Stimulated activated CD4-positive, alpha-beta T cell treated with anti-CD3 and anti-CD28 coated beads, Interleukin-12 subunit alpha, Interleukin-12 subunit beta, amount 100 ng/mL, for 4 hours (primary cell): ENCODE results near the gene ZNF689.
"Not testable (repeated sequence)": the region's sequence is repeated elsewhere in the genome, so short reads cannot be mapped to it uniquely, and the experiment has no call there.

Experiments
- DNase-seq: peaks from one replicate; pipeline ENCODE4 v3.0.0-alpha.2; 2020

The ZNF689 gene

DNA sequence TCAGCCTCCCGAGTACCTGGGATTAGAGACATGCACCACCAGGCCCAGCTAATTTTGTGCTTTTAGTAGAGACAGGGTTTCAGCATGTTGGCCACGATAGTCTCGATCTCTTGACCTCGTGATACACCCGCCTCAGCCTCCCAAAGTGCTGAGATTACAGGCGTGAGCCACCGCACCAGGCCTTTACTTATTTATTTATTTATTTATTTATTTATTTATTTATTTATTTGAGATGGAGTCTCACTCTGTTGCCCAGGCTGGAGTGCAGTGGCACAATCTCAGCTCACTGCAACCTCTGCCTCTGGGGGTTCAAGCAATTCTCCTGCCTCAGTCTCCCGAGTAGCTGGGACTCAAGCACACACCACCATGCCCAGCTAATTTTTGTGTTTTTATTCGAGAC, 19.3 kb downstream of the ZNF689 start:
- not testable (repeated sequence) for DNase-seq

DNA sequence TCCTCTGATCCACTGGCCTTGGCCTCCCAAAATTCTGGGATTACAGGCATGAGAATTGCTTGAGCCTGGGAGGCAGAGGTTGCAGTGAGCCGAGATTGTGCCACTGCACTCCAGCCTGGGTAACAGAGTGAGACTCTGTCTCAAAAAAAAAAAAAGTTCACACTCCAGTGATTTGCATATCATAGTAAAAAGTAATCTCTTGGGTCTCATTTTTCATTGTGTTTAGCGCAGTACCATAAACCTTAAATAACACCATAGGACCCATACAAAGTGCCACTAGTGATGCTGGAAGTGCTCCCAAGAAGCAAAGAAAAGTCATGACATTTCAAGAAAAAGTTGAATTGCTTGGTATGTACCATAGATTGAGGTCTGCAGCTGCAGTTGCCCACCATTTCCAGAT, 20.6 kb downstream of the ZNF689 start:
- not testable (repeated sequence) for DNase-seq

DNA sequence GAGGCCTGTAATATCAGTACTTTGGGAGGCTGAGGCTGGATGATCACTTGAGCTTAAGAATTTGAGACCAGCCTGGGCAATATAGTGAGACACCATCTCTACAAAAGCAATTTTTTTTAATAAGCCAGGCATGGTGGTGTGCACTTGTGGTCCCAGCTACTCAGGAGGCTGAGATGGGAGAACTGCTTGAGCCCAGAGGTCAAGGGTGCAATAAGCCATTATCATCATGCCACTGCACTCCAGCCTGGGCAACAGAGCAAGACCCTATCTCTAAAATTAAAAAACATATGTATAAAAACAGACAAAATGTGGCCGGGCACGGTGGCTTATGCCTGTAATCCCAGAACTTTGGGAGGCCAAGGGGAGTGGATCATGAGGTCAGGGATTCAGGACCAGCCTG, 21.5 kb downstream of the ZNF689 start:
- no peak for DNase-seq

DNA sequence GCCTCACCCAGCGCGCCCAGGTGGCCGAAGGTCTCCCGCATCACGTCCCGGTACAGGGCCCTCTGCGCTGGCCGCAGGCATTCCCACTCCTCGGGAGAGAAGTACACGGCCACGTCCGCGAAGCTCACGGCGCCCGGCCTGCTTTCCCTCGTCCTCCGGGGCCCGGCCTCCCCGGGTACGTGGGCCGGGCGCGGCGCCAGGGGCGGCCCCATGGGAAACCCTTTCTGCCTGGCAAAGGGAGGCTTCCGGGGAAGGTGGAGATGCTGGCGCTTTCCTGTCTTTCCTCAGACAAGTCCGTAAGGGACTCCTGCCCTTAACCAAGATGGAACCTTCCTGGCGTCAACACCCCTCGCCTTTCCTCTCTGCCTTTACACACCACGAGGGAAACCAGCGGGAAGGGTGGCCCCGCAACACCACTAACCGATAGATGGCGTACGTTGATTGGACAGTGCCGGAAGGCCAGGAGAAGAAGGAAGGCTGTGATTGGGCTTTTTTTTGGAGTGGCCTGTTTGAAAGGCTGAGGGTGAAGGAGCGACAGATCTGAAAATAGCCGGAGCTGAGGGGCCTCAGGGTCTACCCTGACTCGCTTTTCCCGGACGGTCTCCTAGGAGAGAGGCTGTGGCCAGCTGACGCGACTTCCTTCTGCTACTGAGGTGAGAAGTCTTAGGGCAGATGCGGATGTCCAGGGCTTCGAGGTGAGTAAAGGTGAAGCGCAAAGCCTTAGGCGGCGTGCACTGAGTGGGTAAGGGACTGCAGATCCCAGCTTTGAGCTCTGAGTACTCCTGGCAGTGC, 24.6 kb downstream of the ZNF689 start, which contains the start of gene ZNF785:
TSS of gene ZNF785 (minus strand) at position 298 of the 792 bp plus-strand sequence. CDS start at position 212, 86 bp downstream.
- DNase-seq: peak; percentile 83

DNA sequence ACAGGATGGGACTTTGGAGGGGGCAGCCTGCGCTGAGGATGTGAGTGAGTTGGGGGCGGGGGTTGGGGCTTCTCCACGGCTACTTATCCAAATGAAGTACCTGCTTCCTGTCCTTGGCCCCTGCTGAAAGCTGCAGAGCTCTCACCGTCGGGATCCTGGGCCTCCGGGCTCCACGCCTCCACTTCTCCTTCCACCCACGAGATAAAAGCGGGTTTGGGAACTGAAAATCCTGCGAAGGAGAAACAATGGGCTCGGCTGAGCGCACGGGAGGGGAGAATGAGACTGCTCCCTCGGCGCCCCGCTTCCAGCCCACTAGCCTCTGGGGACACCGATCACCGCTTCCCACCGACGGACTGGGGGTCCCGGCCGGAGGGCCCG, 25.2 kb downstream of the ZNF689 start:
- DNase-seq: peak; percentile 17

DNA sequence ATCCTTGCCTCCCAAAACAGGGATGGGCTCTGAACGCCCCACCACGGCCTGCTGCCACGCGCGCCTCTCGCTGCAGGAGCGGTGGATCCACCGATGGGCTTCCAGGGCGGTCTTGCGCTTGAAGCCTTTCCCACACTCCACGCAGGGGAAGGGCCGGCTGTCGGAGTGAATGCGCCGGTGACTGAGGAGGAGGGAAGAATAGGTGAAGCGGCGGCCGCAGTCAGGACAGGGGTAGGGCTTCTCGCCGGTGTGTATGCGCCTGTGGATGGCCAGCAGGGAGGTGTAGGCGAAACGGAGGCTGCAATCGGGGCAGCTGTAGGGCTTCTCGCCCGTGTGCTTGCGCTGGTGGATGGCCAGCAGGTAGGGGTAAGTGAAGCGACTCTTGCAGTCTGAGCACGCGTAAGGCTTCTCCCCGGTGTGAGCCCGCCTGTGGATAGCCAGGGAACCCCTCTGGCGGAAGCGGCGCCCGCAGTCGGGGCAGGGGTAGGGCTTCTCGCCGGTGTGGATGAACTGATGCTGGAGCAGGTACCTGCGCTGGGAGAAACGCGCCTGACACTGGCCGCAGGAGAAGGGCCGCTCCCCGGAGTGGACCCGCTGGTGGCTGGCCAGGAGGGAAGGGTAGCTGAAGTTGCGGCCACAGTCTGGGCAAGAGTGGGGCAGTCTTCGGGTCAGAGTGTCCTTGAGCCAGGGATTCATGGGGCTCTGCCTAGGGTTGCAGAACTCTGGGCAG, 27.4 kb downstream of the ZNF689 start:
- no peak for DNase-seq

DNA sequence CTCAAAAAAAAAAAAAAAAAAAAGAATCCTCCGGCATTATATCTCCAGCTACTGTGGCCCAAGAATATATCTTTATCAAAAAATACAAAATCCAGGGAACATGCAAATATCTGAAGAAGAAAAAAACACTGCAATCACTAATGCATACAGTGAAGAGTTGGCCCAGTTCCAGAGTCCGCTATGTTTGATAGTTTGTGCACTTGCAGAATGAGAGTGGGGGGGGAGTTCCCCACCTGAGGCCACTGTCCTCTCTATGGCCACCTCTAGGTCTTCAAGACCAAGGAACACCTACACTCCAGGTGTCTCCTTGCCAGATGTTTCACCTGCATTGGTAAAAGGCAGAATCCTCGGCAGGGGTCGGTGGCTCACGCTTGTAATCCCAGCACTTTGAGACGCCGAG, 28.7 kb downstream of the ZNF689 start:
- no peak for DNase-seq

DNA sequence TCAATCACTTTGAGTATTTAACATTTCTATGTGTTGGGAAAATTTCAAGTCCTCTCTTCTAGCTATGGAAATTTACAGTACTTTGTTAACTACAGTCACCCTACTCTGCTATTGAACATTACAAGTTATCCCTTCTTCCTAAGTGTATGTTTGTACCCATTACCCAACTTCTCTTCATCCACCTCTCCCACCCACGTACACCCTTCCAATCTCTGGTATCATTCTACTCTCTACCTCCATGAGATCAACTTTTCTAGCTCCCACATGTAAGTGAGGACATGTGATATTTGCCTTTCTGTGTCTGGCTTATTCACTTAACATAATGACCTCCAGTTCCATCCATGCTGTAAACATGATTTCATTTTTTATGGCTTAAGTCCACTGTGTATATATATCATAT, 35.5 kb downstream of the ZNF689 start:
- DNase-seq: no peak

DNA sequence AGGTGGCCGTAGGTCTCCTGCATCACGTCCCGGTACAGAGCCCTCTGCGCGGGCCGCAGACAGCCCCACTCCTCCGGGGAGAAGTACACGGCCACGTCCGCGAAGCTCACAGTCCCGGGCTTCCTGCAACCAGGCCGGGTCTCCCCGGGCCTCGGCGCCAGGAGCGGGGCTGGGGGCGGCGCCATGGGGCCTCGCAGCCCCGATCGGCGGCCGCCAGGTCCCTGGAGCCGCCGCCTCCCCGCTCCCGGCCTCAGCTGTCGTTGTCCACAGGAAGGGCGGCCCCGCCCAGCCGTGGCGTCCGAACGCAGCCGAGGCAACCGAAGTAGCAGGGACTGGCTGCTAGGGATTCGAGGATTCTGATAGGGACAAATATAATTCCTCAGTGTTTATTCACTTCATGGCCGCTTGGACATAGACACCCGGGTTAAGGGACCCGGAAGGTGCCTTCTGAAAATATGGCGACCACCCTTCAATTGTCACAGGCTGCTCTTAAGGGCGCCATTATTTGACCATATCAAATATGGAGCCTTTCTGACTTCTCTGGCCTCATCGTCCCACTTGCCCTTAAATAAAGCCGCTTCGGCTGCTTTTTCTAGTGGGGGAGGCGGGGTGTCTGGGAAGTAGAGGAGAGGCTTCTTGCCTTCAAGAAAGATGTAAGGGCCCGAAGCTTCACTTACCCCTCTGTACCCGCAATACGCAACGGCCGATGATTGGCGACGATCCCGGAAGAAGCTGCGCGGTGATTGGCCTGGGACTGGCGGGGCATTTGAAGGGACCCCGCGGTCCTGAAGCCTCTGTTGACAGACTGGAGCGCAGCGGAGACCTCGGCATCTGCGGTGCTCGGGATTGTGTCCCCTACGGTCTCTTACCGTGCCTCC, 38.5 kb downstream of the ZNF689 start, which contains the start of gene ZNF688:
TSS of gene ZNF688 (minus strand) at position 270 of the 878 bp plus-strand sequence. CDS start at position 185, 85 bp downstream.
- DNase-seq: peak; percentile 88

DNA sequence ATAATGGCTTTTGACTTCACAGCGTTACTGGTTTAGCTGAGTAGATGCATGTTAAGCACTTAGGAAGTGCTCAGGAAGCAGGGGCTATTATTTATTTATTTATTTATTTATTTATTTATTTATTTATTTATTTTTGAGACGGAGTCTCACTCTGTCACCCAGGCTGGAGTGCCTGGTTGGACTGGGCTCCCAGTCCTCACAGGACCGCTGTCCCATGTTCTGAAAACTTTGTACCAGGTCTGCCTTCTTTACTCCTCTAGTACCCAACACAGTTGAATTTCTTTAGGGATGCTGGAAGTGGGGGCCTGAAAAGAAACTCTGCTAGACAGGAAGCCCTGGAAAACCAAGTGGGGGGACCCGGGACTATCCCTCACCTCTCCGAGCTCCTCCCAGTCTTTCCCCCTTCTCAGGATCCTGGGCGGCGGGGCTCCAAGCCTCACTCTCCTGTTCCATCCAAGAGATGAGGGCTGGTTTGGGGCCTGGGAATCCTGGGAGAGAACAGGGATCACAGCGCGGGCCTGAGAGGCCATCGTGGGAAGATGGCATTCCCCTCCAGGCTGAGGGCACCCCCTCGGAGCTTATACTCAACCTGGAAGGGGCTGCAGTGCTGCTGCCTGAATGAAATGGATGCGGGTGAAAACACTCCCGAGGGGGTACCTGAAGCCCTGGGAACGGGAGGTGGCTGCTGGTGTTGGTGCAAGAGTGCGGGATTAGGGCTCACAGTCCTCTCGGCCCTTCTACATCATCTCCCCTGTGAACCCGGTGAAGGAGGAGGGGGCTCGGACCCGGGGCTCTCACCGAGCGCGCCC, 39.3 kb downstream of the ZNF689 start:
- no peak for DNase-seq

DNA sequence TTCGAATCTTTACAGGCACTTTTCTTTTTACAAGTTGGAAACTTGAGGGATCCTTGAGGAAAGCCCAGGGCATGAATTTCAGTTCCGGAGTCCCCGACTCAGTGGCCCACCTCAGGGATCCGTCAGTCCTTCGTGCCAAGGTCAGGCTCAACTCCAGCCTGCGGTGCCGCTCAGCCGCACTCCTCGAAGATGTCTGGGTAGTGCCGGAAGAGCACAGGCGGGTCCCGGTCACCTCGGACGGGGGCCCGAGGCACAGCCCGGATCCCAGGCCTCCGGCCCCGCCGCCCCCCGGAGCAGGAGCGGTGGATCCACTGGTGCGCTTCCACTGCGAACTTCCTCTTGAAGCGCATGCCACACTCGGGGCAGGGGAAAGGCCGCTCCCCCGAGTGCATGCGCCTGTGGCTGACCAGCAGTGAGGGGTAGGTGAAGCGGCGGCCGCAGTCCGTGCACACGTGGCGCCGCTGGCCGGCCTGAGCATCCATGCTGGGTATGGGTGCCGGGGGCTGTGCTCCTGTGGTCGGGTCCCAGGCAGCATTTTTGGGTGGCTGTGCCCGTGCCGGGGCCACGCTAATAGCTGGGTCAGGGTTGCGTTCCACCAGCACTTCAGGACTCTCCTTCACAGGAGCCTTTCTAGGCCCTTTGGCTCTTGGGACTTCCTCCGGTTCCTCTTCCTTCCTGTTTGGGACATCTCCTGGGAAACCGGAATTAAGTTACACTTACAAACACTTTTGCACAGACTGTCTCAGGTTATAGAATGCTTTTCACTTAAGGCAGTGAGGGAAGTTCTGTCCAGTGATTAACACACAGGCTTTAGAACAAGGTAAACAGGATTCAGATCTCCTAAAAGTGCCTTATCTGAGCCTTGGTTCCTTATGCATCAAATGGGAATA, 40.2 kb downstream of the ZNF689 start:
- no peak for DNase-seq

DNA sequence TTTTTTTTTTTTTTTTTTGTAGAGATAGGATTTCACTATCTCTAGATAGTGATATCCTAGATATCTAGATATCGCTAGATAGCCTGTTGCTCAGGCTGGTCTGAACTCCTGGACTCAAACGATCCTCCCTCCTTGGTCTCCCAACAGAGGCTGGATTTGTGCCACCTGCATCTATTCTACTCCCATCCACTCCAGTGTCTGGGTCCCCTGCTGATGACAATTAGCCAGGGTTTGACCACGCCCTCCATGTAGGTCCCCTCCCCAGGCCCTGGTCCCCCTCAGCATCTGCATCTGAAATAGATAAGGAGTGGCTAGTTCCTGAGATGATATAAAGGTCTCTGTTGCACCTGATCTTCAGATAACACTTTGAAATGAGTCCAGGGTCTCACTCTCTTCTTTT, 40.9 kb downstream of the ZNF689 start:
- DNase-seq: no peak

DNA sequence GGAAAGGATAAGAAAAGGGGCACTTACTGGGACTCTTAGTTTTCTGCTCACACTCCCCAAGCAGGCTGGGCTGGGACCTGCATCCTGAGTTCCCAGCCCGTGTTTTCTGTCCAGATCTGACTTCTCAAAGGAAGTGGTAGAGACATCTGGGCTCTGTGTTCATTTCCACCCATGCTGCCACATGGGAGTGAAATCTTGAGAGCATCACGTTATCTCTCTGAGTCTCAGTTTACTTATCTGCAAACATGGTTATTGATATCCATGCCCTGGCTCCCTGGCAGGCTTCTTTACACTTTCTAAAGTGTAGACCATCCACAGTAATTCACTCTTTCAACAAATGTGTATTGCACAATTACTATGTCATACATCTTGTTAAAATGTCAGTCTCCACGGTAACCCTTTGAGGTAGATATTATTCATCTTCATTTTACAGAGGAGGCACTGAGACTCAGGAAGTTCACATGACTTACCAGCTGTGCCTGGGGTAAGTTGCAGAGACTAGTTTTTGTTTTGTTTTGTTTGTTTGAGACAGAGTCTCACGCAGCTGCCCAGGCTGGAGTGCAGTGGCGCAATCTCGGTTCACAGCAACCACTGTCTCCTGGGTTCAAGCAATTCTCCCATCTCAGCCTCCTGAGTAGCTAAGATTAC, 42.1 kb downstream of the ZNF689 start:
- no peak for DNase-seq

DNA sequence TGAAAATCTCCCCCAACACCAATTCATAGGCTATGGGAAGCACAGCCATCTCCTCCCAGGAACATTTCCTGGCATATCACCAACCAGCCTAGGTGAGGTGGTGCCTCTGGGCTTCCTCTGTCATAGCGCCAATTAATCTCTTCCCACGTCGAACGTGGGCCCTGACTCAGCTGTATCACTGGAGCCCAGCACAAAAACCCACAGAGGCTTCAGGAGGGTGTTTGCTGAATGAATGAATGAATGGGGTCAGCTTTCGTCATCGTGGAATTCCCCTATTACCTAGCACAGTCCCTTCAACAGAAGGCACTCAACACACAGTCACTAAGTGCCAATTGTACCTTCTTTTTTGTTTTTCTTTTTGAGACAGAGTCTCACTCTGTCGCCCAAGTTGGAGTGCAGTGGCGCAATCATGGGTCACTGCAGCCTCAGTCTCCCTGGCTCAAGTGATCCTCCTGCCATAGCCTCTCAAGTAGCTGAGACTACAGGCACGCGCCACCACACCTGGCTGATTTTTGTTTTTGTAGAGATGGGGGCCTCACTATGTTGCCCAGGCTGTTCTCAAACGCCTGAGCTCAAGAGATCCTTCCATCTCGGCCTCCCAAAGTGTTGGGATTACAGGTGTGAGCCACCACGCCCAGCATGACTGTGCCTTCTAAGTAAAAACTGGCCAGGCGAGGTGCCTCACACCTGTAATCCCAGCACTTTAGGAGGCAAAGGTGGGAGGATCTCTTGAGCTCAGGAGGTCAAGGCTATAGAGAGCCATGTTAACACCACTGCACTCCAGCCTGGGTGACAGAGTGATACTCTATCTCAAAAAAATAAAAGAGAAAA, 42.8 kb downstream of the ZNF689 start:
- DNase-seq: peak; percentile 54

DNA sequence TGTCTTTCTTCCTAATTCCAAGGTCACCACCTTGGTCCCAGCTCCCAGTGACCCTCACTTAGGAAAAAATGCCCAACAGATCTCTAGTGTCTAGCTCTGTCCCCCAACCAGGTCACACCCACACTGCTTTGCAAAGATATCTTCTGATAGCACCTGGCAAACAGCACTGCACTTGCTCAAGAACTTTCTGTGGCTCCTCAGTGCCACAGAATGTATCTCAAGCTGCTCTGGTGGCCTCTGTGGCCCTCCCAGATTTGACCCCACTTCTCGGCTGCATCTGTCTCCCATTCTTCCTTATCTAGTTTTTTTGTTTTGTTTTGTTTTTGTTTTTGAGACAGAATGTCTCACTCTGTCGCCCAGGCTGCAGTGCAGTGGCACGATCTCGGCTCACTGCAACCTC, 43.7 kb downstream of the ZNF689 start:
- DNase-seq: no peak

DNA sequence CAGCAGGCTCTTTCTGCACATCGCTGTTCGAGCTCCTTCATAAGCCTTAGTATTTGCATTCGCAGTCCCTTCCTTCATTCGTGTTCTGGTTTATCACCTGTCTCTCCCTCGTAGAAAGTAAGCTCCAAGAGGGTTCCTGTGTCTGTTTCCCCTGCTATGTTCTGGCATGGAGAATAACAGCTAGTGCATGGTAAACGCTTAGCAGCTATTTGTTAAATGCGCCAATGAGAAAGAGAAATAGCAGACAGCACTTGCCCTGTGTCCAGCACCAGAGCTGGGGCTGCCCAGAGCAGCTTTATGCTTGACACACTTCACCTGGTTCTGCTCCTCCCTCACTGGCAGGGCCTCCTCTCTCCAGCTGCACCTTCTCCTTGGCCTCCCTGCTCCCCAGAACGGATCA, 44.2 kb downstream of the ZNF689 start:
- no peak for DNase-seq

DNA sequence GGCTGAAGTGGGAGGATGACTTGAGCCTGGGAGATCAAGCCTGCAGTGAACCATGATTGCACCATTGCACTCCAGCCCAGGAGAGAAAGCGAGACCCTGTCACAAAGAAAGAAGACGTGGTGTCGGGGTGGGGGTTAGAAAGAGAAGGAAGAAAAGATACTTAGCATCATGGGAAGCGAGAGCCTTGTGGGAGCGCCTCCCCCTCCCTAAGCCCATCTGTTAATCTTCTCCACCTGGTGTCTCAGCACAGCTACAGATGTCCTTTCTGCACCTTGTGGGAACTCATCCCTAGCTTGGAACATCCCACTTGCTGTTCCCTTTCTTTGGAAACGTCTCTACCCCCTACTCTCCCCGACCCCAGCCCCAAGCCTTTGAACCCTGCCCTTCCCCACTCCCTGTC, 44.7 kb downstream of the ZNF689 start:
- DNase-seq: no peak

DNA sequence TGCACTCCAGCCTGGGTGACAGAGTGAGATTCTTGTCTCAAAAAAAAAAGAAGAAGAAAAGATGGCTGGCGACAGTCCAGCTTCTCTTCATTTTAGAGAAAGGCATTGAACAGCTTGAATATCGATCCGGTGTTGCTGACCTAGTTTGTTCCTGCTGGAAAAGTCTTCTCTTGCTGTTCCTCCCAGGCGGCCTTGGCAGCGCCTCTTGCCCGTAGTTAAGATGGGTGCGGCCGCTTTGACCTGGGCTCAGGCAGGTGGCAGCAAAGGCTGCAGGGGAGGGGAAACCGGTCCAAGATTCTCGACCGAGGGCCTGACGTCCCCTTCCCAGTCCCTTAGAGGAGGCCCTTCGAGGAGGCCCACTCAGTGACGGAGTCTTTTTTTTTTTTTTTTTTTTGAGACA, 48.2 kb downstream of the ZNF689 start:
- no peak for DNase-seq

DNA sequence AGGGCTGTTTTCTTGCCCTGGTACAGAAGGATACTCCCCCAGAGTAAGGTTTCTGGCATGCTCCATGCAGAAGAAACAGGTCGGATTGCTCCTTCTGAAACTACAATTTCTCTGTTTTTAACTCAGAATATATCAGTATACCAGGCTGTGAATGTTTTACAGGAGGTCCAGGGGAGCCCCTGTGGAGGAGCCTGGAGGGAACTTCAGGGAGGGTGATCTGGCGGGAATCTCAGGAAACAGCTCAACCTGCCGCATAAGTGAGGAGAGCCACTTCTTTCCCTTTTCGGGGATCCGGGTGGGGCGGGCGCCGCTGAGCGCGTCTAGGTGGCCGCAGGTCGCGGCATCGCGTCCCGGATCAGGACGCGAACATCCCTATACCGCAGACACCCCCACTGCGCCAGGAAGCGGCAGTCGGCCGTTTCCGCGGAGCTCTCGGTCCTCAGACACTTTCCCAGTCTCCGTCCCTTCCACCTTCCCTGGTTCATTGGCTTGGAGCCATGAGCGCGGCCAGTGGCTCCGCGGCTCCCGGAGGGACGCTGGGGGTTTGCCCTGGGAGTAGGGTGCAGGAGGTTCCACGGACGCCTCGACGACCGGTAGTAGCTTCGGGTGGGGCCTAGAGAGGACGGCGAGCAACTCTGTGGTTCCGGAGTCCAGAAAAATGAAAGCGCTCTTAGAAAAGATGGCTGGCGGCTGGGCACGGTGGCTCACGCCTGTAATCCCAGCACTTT, 48.9 kb downstream of the ZNF689 start:
- no peak for DNase-seq
